Right ventricle myocardium inferior (tissue), 1 donor: ENCODE data around the gene ACSS1. TPM values are rescaled to one million over a fixed set of nuclear protein-coding genes. Genes with fewer than 3 reads are reported as not detected.

Experiments
- ATAC-seq: fragments of 200-7000 bp; cut with Tn5 transposase; one replicate; pipeline ENCODE4 v1.9.1; 2020; ENCODE audit warnings: mild to moderate bottlenecking, moderate library complexity
- DNase-seq: peaks from one replicate; pipeline ENCODE4 v3.0.0; 2021; ENCODE audit errors: missing footprints
- intact Hi-C: fragments of 100-400 bp; cut with DNase I; formaldehyde crosslinking; loops from one replicate; pipeline ENCODE4 v1.11.0; 2022
- total RNA-seq: library from RNA; stranded (reverse); fragmentation: NEBNext Ultra II Directional; extraction: Animal tissue kit (Norgen Biotek cat#: 25700); gene quantifications from one replicate; pipeline ENCODE4 v1.2.1, GENCODE V29; 2021
- donor health status: DM: no; HTN: yes; CAD: no; lungs with severe emphysema.

ACSS1 gene
- total RNA-seq, 1 donor from 2014 or later, result 135 TPM

GRCh38 chr20:25081065-25081729 lies 23.3 kb upstream of the ACSS1 start:
- no peak for ATAC-seq
- DNase-seq, result no peak
- intact Hi-C loops, result no loop called here

GRCh38 chr20:25079171-25079570 lies 21.2 kb upstream of the ACSS1 start:
- DNase-seq (no peak), ATAC-seq (no peak)
- intact Hi-C loops, result no loop called here

DNA sequence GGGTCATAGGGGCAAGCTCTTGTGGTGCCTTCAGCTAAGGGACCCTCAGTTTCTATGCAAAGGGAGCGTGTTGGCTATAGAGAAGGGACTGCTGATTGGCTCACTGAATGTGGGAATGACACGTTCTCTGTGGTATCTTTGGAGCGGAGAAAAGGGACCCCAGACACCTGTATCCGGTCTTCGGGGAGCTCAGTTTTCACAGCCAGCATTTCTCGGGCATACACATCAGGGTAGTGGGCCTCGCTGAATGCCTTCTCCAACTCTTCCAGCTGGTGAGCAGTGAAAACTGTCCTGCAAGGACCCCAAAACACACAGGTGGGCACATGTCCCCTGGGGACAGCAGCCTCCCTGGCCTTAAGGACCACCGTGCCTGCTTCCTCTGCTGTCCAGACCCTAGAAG lies 20.7 kb upstream of the ACSS1 start:
- DNase-seq (no peak), ATAC-seq (no peak)
- intact Hi-C loops, result no loop called here

DNA sequence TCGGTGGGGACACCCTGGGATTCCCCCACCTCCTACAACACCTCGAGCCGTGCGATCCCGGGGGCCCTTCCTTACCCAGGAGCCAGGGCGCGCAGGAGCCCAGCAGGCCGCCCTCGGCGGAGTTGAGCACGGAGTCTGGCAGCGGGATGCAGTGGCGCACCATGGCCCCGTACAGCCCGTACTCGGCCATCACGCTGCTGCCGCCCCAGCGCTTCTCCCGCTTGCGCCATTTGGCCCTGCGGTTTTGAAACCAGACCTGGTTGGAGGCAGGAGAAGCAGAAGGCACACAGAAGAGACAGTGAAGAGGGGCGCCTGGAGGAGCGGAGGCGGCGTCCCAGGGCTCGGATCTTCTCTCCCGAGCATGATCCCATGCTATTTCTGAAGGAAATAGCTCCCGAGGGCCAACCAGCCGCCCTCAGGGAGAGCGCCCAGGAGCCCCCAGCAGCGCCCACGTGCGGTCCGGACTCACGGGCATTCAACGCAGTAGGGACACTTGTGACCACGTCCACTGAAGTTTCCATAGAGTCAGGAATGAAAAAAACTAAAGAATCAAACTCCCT lies 19.8 kb upstream of the ACSS1 start:
- ATAC-seq, result peak; percentile 78
- peak; percentile 71 for DNase-seq
- intact Hi-C loops, result no loop called here

DNA sequence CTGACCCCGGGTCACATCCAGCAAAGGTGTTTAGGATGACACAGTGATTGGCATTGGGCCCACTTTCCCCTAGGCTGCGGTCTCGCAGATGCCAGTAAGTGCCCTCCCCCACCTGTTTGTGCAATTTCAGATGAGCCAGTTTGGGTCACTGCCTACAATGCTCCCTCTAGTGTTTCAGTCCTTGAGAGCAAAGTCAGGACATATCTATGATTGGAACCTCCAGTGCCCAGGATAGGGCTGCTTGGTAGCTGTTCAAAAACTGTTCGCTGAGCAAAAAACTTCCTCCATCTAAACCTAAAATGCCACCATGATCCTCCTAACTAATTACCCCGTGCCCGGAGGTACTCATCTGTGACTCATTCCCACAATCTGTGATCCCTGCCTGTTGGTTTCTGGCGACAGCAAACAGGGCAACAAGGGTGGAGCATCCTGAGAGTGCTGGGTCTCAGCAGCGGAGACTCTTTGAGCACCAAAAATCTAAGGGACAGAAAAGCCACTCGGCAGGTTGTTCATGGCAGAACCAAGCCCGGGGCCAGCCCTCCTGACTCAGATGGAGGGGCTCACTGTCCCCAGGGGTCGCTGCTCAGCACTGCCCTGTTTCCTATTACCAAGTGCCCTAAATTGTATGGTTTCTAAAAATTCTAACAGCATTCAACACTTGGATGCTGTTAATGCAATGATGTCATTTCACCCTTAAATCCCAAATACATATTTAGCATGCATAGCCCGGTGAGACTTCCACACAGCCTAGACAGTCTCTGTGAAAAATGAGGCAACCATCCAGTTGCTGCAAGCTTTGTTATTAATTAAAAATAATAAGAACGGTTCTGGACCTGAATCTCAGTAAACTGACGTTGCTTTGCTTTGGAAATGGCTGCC lies 19.0 kb upstream of the ACSS1 start:
- DNase-seq (no peak), ATAC-seq (no peak)
- intact Hi-C loops, result no loop called here

- intact Hi-C loops, result no loop called here
- ATAC-seq (no peak), DNase-seq (no peak)
Measured at GRCh38 chr20:25076201-25076600, 18.3 kb upstream of the ACSS1 start.

- no peak for DNase-seq
- ATAC-seq, result no peak
- intact Hi-C loops, result loop anchor here (5.0 kb wide), 1 partner anchor 319 kb away; the partner anchor contains the start of gene ABHD12
Measured at GRCh38 chr20:25073544-25073943, 15.6 kb upstream of the ACSS1 start.

DNA sequence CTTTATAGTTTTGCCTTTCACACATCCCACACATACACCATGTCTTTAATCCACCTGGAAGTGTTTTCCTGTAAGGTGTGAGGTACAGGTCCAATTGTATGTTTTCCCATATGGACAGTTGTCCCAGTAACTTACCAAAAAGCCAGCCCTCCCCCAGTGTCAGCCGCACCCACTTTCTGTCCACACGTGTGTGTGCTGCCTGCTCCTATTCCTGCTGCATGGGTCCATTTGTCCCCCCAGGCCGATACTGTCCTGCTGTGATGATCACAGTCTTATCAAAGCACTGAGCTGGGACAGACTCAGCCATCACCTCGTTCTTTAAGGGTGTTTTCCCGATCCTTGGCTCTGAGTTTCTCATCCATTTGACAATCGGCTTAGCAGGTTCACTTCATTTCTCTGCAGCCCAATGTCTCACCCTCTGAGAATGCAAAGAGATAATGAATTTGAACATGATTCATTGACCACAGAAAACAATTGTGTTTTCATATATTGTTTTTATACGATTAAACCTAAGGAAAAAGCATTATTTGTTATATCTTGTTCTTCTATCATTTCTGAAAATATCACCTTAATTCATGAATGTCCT lies 14.4 kb upstream of the ACSS1 start:
- ATAC-seq, result no peak
- intact Hi-C loops, result loop anchor here (5.0 kb wide), 1 partner anchor 320 kb away; the partner anchor contains the start of gene ABHD12
- DNase-seq, result no peak

DNA sequence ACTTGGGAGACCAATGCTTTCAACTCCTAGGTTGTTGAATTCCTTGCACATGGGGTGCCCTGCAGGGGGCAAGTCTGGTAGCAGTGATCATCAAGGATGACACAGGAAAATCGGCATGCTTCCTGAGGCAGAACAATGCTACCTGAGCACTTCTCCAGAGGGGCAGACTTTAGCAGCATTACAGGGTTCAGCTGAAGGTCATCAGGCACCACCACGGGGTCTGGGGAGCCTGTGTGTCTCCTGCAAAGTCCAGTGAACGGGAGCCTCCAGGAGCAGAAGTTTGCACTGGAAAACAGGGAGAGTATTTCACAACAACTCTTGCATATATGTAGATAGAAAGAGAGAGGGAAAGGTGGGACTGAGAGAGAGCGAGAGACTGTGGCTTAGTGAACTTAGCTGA lies 13.8 kb upstream of the ACSS1 start:
- intact Hi-C loops, result loop anchor here (5.0 kb wide), 1 partner anchor 321 kb away; the partner anchor contains the start of gene ABHD12
- ATAC-seq, result no peak
- no peak for DNase-seq

- intact Hi-C loops, result loop anchor here (5.0 kb wide), 1 partner anchor 321 kb away; the partner anchor contains the start of gene ABHD12
- ATAC-seq (no peak), DNase-seq (no peak)
Measured at GRCh38 chr20:25070821-25071473, 13.0 kb upstream of the ACSS1 start.

DNA sequence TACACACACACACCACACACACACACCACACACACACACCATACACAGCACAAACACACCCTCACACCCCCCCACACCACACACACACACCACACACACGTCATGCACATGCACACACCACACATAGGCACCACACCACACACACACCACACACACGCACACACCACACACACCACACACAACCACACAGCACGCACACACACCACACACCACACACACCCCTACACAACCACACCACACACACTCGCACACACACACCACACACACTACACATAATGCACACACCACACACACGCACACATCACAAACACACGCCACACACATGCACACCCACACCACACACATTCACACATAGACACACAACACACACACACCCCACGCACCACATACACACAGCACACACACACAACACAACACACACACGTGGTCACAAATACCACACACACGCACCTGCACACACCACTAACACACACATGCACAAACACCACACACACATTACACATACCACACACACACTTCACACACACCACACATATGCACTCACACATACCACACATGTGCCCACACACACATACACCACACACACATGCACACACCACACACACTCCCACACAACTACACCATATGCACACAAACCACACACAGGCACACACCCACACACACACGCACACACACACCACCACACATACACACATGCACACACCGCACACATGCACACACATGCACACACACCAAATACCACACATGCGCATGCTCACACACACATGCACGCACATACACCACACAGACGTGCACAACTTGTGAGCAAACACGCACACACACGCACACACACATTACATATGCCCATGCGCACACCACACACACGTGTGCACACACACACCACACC lies 9.4 kb upstream of the ACSS1 start:
- DNase-seq (peak; percentile 32), ATAC-seq (no peak)
- intact Hi-C loops, result loop anchor here (5.0 kb wide), 1 partner anchor 110 kb away; no protein-coding TSS in a partner anchor

DNA sequence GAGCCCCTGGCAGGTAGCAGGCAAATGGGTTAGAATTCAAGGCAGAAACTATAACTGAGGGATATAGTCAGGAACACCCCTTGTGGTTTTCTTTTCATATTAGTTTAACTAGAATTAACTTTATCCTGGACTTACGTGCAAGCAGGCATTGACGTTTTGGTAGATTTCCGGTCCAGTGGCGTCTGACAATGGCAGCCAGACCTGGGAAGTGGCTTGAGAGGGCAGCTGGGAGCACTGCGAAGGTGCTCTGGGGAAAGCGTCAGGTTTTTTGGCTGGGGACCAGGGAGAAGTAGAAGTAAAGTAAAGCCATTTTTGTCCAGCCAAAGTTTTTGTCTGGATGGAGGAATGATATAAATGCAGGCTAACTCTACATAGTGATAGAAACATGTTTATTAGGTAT lies 8.4 kb upstream of the ACSS1 start:
- intact Hi-C loops, result loop anchor here (1.0 to 5.0 kb wide), 2 partner anchors 71 to 111 kb away; no protein-coding TSS in a partner anchor
- DNase-seq (no peak), ATAC-seq (no peak)

DNA sequence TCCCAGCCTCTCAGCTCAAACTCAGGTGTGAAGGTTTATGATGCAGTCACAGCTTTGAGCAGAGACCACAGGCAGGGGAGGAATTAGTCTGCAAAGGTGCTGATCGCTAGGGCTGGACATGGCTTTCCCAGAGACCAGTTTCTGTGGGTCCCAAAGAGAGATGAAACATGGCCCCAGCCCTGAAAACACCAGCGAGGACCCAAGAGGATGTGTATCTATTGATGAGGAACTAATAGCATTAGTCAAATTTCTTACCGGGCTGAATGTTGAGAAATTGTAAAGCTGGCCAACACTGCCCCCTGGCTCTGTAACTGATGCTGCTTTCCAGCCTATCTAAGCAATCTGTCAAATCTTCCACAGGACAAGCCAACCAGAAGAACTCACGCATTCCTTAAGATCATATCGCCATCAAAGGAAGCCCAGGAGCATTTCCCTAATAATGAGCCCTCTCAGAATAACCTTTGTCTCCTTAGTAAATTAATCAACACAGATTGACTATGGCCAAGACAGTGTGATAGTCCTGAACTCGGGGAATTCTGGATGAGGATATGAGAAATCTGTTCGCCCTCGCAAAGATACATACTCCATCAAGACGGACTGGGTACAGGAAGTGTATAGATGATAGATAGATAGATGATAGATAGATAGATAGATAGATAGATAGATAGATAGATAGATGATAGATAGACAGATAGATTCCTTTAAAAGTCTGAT lies 7.8 kb upstream of the ACSS1 start:
- intact Hi-C loops, result loop anchor here (1.0 to 5.0 kb wide), 2 partner anchors 70 to 112 kb away; no protein-coding TSS in a partner anchor
- DNase-seq, result peak; percentile 71

GRCh38 chr20:25065072-25065624 lies 7.2 kb upstream of the ACSS1 start:
- DNase-seq (peak; percentile 37), ATAC-seq (no peak)

More for the DNA sequence above, 7.8 kb upstream of the ACSS1 start:
- peak; percentile 73 for ATAC-seq

DNA sequence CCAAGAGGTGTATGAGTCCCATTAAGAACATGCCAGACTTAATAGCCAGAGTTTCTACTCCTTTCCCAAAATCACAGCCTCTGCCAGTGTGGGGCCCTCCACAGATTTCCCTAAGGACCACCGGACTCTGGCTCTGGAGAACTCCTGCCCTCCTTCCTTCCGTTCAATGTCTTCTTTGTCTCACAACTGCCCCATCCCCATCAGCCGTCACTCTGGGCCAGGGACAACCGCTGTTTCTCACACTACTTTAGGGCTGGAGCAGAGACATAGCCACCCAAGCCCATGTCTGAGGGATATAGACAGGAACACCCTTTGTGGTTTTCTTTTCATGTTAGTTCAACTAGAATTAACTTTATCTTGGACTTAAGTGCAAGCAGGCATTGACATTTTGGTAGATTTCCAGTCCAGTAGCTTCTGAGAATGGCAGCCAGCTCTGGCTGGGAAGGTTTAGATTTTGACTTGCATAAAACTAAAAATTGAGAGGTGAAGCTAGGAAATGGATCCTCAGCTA lies 6.7 kb upstream of the ACSS1 start:
- no peak for ATAC-seq
- DNase-seq, result peak; percentile 41
- intact Hi-C loops, result loop anchor here (5.0 kb wide), 1 partner anchor 113 kb away; no protein-coding TSS in a partner anchor

More at GRCh38 chr20:25065072-25065624, 7.2 kb upstream of the ACSS1 start:
- intact Hi-C loops, result loop anchor here (5.0 kb wide), 1 partner anchor 112 kb away; no protein-coding TSS in a partner anchor

DNA sequence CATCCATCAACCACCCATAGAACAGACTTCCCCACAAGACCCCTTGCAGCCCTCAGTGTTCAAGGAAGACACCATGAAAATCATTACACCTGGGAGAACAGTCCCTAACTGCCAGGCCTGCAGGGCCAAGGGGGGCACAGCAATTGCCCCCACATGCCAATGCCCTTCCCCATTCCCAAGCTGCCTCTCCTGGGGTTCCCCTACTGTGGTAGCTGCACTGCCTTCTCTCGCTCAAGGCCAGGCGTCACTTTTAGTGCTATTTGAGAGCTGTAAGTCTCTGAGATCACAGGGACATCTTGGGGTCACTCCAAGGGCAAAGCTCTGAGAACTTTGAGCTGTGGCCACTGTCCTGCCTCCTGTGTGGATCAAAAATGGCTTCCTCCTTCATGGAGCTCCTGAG lies 6.0 kb upstream of the ACSS1 start:
- intact Hi-C loops, result loop anchor here (2.0 kb wide), 1 partner anchor 69 kb away; no protein-coding TSS in a partner anchor
- DNase-seq (peak; percentile 27), ATAC-seq (no peak)
